Brain microvascular endothelial cell (primary cell): ENCODE results near the gene GPS1.
A peak's percentile ranks its signal among the peaks of the same experiment; 100 is the strongest.

Experiments used
- DNase-seq: peaks from one replicate; pipeline ENCODE4 v3.0.0-alpha.2; 2020
- H3K27ac ChIP-seq: fragments of 250-450 bp; sonication (Bioruptor Pico); 2 replicates; pipeline ENCODE4 v1.5.1; 2020; ENCODE audit warnings: mild to moderate bottlenecking, moderate library complexity
- H3K27me3 ChIP-seq: fragments of 250-450 bp; sonication (Bioruptor Pico); replicated peaks from 2 replicates; pipeline ENCODE4 v1.5.1; 2020; ENCODE audit warnings: mild to moderate bottlenecking
- H3K36me3 ChIP-seq: fragments of 250-450 bp; sonication (Bioruptor Pico); replicated peaks from 2 replicates; pipeline ENCODE4 v1.5.1; 2020; ENCODE audit warnings: mild to moderate bottlenecking
- H3K4me3 ChIP-seq: 2 replicates; pipeline ENCODE4 v1.5.1; 2011; ENCODE audit warnings: low read depth, mild to moderate bottlenecking, control low read depth, low read length, moderate library complexity
- CTCF ChIP-seq: IDR thresholded peaks from 2 replicates; pipeline ENCODE4 v1.5.1; 2011; ENCODE audit warnings: low read depth, mild to moderate bottlenecking, moderate library complexity, low read length, control low read depth, inconsistent platforms; ENCODE audit errors: missing control alignments
- in situ Hi-C: cut with HindIII; loops from 2 replicates; pipeline ENCODE4 v1.10.0; 2017; ENCODE audit warnings: low sequenced_read_pairs, low pct_ligation_motif_present

Gene GPS1

GRCh38 chr17:82104797-82105416 is 53.2 kb downstream of the GPS1 start:
- H3K36me3 ChIP-seq, result no peaks in the 10 kb centered on the region
- no peak for DNase-seq
- H3K27me3 ChIP-seq, result no peaks in the 10 kb centered on the region
- H3K4me3 ChIP-seq, result no peak overlapping the region
- no peak overlapping the region for H3K27ac ChIP-seq
- in situ Hi-C loops, result no loop called here
- no peak for TF ChIP-seq CTCF

- no peak overlapping the region for H3K27ac ChIP-seq
- no peaks in the 10 kb centered on the region for H3K36me3 ChIP-seq
- TF ChIP-seq CTCF, result no peak
- H3K27me3 ChIP-seq, result no peaks in the 10 kb centered on the region
- no peak overlapping the region for H3K4me3 ChIP-seq
- DNase-seq, result no peak
- in situ Hi-C loops, result no loop called here
Observed at GRCh38 chr17:82105417-82105881, 53.8 kb downstream of the GPS1 start.

- in situ Hi-C loops, result no loop called here
- H3K4me3 ChIP-seq, result no peak overlapping the region
Observed at GRCh38 chr17:82105882-82106687, 54.4 kb downstream of the GPS1 start.

GRCh38 chr17:82106688-82107305 is 55.1 kb downstream of the GPS1 start:
- in situ Hi-C loops, result no loop called here
- Histone ChIP-seq H3K4me3 (no peak overlapping the region), H3K27ac (no peak overlapping the region), H3K27me3 (no peaks in the 10 kb centered on the region), H3K36me3 (no peaks in the 10 kb centered on the region)
- DNase-seq, result no peak
- TF ChIP-seq CTCF, result no peak

More at GRCh38 chr17:82105882-82106687, 54.4 kb downstream of the GPS1 start:
- Histone ChIP-seq H3K27ac (no peak overlapping the region), H3K36me3 (no peaks in the 10 kb centered on the region), H3K27me3 (no peaks in the 10 kb centered on the region)
- DNase-seq, result peak; percentile 25
- peak; percentile 69 for TF ChIP-seq CTCF
